Fibroblast of villous mesenchyme (primary cell): ENCODE data around the gene CSNK2B. TPM values are rescaled to one million over a fixed set of nuclear protein-coding genes. Genes with fewer than 3 reads are reported as not detected.
"Not testable (repeated sequence)": the region's sequence is repeated elsewhere in the genome, so short reads cannot be mapped to it uniquely, and the experiment has no call there.

ENCODE experiments used
- DNase-seq: peaks from one replicate; pipeline ENCODE4 v3.0.0-alpha.2; 2010; ENCODE audit warnings: low read depth
- H3K4me3 ChIP-seq: 2 replicates; pipeline ENCODE4 v1.5.1; 2011; ENCODE audit warnings: low read depth, mild to moderate bottlenecking, low read length
- CTCF ChIP-seq: IDR thresholded peaks from 2 replicates; pipeline ENCODE4 v1.5.1; 2012; ENCODE audit warnings: low read depth, mild to moderate bottlenecking, low read length; ENCODE audit not compliant: insufficient read depth
- total RNA-seq: library from RNA; depleted of rRNA; stranded (reverse); fragments of >200 nt; gene quantifications from 2 replicates; pipeline ENCODE4 v1.2.3, GENCODE V29; 2012

Gene CSNK2B
- total RNA-seq, 1 donor, result 136 TPM

- TF ChIP-seq CTCF, result no peak
- DNase-seq, result no peak
- H3K4me3 ChIP-seq, result no peak overlapping the region
Observed at GRCh38 chr6:31707701-31708100, 41.8 kb downstream of the CSNK2B start.

GRCh38 chr6:31708224-31708623 lies 42.3 kb downstream of the CSNK2B start:
- H3K4me3 ChIP-seq, result no peak overlapping the region
- no peak for TF ChIP-seq CTCF
- DNase-seq, result no peak

- H3K4me3 ChIP-seq, DNase-seq: not testable (repeated sequence)
Observed at GRCh38 chr6:31709157-31709556, 43.3 kb downstream of the CSNK2B start.

- DNase-seq, result no peak
- H3K4me3 ChIP-seq, result no peak overlapping the region
- no peak for TF ChIP-seq CTCF
Observed at GRCh38 chr6:31710523-31711219, 44.8 kb downstream of the CSNK2B start.

- no peak for DNase-seq
- H3K4me3 ChIP-seq, result no peak overlapping the region
- no peak for TF ChIP-seq CTCF
Observed at GRCh38 chr6:31711233-31711632, 45.4 kb downstream of the CSNK2B start.

GRCh38 chr6:31712296-31712695 lies 46.4 kb downstream of the CSNK2B start:
- TF ChIP-seq CTCF, result no peak
- no peak overlapping the region for H3K4me3 ChIP-seq
- DNase-seq, result no peak

- TF ChIP-seq CTCF, result no peak
- no peak overlapping the region for H3K4me3 ChIP-seq
- no peak for DNase-seq
Observed at GRCh38 chr6:31713465-31713864, 47.6 kb downstream of the CSNK2B start.
